Right cardiac atrium (tissue), 5 donors: ENCODE data around the gene NXT1. TPM values are rescaled to one million over a fixed set of nuclear protein-coding genes. Genes with fewer than 3 reads are reported as not detected.

Experiments used
- ATAC-seq, 2 donors: fragments of 200-7000 bp; cut with Tn5 transposase; one replicate each; pipeline versions ENCODE4 v1.8.0 to v1.9.1; 2020; ENCODE audit warnings: moderate library complexity in 2 of 2, mild to moderate bottlenecking in 1 of 2
- DNase-seq, 3 donors: peaks; one replicate each; pipeline ENCODE4 v3.0.0-alpha.2; 2020
- H3K27ac ChIP-seq: one replicate; pipeline ENCODE4 v1.5.1; 2013; ENCODE audit warnings: mild to moderate bottlenecking, low read length, control low read depth, moderate library complexity
- H3K27me3 ChIP-seq: one replicate; pipeline ENCODE4 v1.6.1; 2013; ENCODE audit not compliant: control insufficient read depth, insufficient read depth
- H3K4me1 ChIP-seq: one replicate; pipeline ENCODE4 v1.6.1; 2013; ENCODE audit warnings: low read length; ENCODE audit not compliant: control insufficient read depth, insufficient read depth
- H3K4me3 ChIP-seq: one replicate; pipeline ENCODE4 v1.5.1; 2013; ENCODE audit warnings: low read length, control low read depth
- H3K9me3 ChIP-seq: one replicate; pipeline ENCODE4 v1.6.1; 2013; ENCODE audit warnings: low read length; ENCODE audit not compliant: control insufficient read depth
- WGBS: extraction: QIAGEN DNeasy Blood & Tissue Kit; methylation state at CpG from one replicate; pipeline ENCODE4 v1.1.7; 2013; 5-methylcytosine and 5-hydroxymethylcytosine counted together
- intact Hi-C, 4 donors: fragments of 100-400 bp; cut with DNase I; formaldehyde crosslinking; loops; one replicate each; pipeline versions ENCODE4 v1.11.0 to v1.14.0; 2022 to 2023
- polyA plus RNA-seq: library from polyadenylated mRNA; stranded (reverse); fragments of 200-250 nt; gene quantifications from one replicate; pipeline ENCODE4 v1.2.3, GENCODE V29; 2013
- total RNA-seq, 4 donors: library from RNA; stranded (reverse); fragmentation: NEBNext Ultra II Directional; extraction: Animal tissue kit (Norgen Biotek cat#: 25700); gene quantifications; one replicate each; pipeline ENCODE4 v1.2.1, GENCODE V29; 2021
- donor health status: healthy with polysubstance abuse.
- donor health status: DM: no; HTN: yes; CAD: no.
- donor health status: DM: no; HTN: no; CAD: no.
- donor health status: DM: no; HTN: yes; CAD: no; lungs with severe emphysema.
- donor health status: DM: yes; HTN: yes; CAD: no.

Gene NXT1
- total and polyA plus RNA-seq, 5 donors = 7.4 to 16.9 (median 8.9) TPM

GRCh38 chr20:23327617-23328333 is 22.8 kb upstream of the NXT1 start:
- no peak overlapping the region for H3K27ac ChIP-seq
- intact Hi-C loops = no loop called here
- 93% methylated on average over 15 of the region's 15 CpGs for WGBS

GRCh38 chr20:23331450-23332350 is 18.9 kb upstream of the NXT1 start:
- ATAC-seq (peak in 1 of 2 donors; percentile 84), DNase-seq (no peak)
- intact Hi-C loops = loop anchor here in 3 of 4 donors (10.0 kb wide), 2 partner anchors 87 to 637 kb away; no protein-coding TSS in a partner anchor

More at GRCh38 chr20:23327617-23328333, 22.8 kb upstream of the NXT1 start:
- no peaks in the 10 kb centered on the region for H3K27me3 ChIP-seq
- ATAC-seq (no peak), DNase-seq (no peak)
- no peak overlapping the region for H3K4me3 ChIP-seq
- no peaks in the 10 kb centered on the region for H3K4me1 ChIP-seq
- H3K9me3 ChIP-seq = no peaks in the 10 kb centered on the region

DNA sequence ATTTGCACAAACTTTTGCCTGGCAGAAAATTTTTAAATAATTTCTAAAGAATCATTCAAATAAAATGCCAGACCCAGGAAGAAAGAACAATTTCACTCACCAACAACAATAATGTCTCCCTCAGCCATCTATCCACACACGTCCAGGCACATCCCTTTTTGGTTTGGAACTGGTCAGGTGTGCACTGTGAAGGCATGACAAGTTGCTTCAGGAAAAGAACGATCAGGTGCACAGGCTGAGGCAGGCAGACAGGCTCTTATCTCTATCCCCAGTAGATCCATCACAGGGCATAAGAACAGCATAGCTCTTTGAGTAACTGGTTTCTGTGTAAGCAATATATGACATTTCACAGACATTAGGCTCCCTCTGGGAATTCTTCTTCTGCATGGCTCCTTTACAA is 18.1 kb upstream of the NXT1 start:
- no peak for DNase-seq
- no peak overlapping the region for H3K4me3 ChIP-seq
- WGBS = 63% methylated on average over 2 of the region's 2 CpGs
- no peak for ATAC-seq
- no peaks in the 10 kb centered on the region for H3K27me3 ChIP-seq
- H3K27ac ChIP-seq = no peak overlapping the region
- no peaks in the 10 kb centered on the region for H3K9me3 ChIP-seq
- intact Hi-C loops = loop anchor here in 3 of 4 donors (10.0 kb wide), 2 partner anchors 88 to 638 kb away; no protein-coding TSS in a partner anchor
- H3K4me1 ChIP-seq = no peaks in the 10 kb centered on the region

More at GRCh38 chr20:23331450-23332350, 18.9 kb upstream of the NXT1 start:
- Histone ChIP-seq H3K27ac (no peak overlapping the region), H3K4me1 (no peaks in the 10 kb centered on the region), H3K27me3 (no peaks in the 10 kb centered on the region), H3K9me3 (no peaks in the 10 kb centered on the region), H3K4me3 (no peak overlapping the region)
- 80% methylated on average over 8 of the region's 8 CpGs for WGBS

DNA sequence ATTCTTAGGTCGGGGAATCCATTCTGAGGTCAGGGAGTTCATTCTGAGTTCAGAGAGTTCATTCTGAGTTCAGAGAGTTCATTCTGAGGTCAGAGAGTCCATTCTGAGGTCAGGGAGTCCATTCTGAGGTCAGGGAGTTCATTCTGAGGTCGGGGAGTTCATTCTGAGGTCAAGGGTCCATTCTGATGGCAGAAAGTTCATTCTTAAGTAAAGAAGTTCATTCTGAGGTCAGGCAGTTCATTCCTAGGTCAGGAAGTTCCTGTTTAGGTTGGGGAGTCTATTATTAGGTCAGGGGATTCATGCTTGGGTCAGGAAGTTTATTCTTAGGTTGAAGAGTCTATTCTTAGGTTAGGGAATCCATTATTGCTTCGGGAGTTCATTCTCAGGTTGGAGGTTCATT is 16.5 kb upstream of the NXT1 start:
- WGBS = 64% methylated on average over 3 of the region's 3 CpGs
- ATAC-seq (no peak), DNase-seq (no peak)
- no peak overlapping the region for H3K27ac ChIP-seq
- no peak overlapping the region for H3K4me3 ChIP-seq
- H3K27me3 ChIP-seq = no peaks in the 10 kb centered on the region
- intact Hi-C loops = loop anchor here in 3 of 4 donors (10.0 kb wide), 2 partner anchors 89 to 639 kb away; no protein-coding TSS in a partner anchor
- H3K4me1 ChIP-seq = no peaks in the 10 kb centered on the region
- no peaks in the 10 kb centered on the region for H3K9me3 ChIP-seq

- no peak for ATAC-seq
- intact Hi-C loops = loop anchor here in 3 of 4 donors (10.0 kb wide), 2 partner anchors 91 to 641 kb away; no protein-coding TSS in a partner anchor
- H3K4me3 ChIP-seq = no peak overlapping the region
- H3K4me1 ChIP-seq = no peaks in the 10 kb centered on the region
- no peaks in the 10 kb centered on the region for H3K9me3 ChIP-seq
- H3K27ac ChIP-seq = no peak overlapping the region
- H3K27me3 ChIP-seq = no peaks in the 10 kb centered on the region
- DNase-seq = no peak
- WGBS = 93% methylated on average over 5 of the region's 5 CpGs
Measured at GRCh38 chr20:23335521-23335920, 15.1 kb upstream of the NXT1 start.

- intact Hi-C loops = loop anchor here in 3 of 4 donors (10.0 kb wide), 2 partner anchors 92 to 642 kb away; no protein-coding TSS in a partner anchor
- no peak overlapping the region for H3K27ac ChIP-seq
- no peak for ATAC-seq
- H3K27me3 ChIP-seq = no peaks in the 10 kb centered on the region
- DNase-seq = no peak
- H3K4me1 ChIP-seq = no peaks in the 10 kb centered on the region
- WGBS = 95% methylated on average over 5 of the region's 5 CpGs
- no peak overlapping the region for H3K4me3 ChIP-seq
- no peaks in the 10 kb centered on the region for H3K9me3 ChIP-seq
Measured at GRCh38 chr20:23336476-23336875, 14.1 kb upstream of the NXT1 start.

DNA sequence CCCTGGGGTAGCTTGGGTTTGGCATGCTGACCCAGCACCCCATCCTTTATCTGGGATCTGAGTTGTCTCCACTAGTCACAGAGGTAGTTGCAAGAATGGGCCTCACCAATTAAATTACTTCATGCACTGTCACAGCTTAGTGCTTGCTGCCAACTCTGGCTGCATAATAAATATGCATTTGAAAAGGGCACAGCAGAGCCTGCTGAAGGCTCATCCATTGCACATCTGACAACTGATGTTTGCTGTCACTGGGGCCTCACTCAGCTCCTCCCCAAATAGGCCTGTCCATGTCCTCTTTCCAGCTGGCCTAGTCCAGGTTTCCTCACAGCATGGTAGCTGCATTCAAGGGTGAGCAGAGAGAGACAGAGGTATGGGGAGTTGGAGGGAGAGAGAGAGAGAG is 13.3 kb upstream of the NXT1 start:
- intact Hi-C loops = loop anchor here in 3 of 4 donors (10.0 kb wide), 2 partner anchors 93 to 643 kb away; no protein-coding TSS in a partner anchor
- no peak overlapping the region for H3K27ac ChIP-seq
- no peak for ATAC-seq
- H3K9me3 ChIP-seq = no peaks in the 10 kb centered on the region
- no peak overlapping the region for H3K4me3 ChIP-seq
- no peaks in the 10 kb centered on the region for H3K4me1 ChIP-seq
- DNase-seq = no peak
- no peaks in the 10 kb centered on the region for H3K27me3 ChIP-seq

- no peak overlapping the region for H3K4me3 ChIP-seq
- H3K27me3 ChIP-seq = no peaks in the 10 kb centered on the region
- DNase-seq = peak in 1 of 3 donors; percentile 62
- ATAC-seq = peak in 1 of 2 donors; percentile 39
- H3K9me3 ChIP-seq = no peaks in the 10 kb centered on the region
- H3K4me1 ChIP-seq = no peaks in the 10 kb centered on the region
- intact Hi-C loops = loop anchor here (2.0 to 10.0 kb wide), 7 partner anchors 95 to 649 kb away; partner anchors contain the start of gene SSTR4 (in 1 of the 4)
- no peak overlapping the region for H3K27ac ChIP-seq
- WGBS = 75% methylated on average over 13 of the region's 13 CpGs
Measured at GRCh38 chr20:23339986-23340385, 10.6 kb upstream of the NXT1 start.

- H3K27ac ChIP-seq = no peak overlapping the region
- no peaks in the 10 kb centered on the region for H3K9me3 ChIP-seq
- no peaks in the 10 kb centered on the region for H3K4me1 ChIP-seq
- ATAC-seq = peak; percentile 80 to 90
- WGBS = 26% methylated on average over 9 of the region's 9 CpGs
- no peaks in the 10 kb centered on the region for H3K27me3 ChIP-seq
- DNase-seq = peak; percentile 64 to 88 (median 78)
- intact Hi-C loops = loop anchor here in 3 of 4 donors (2.0 to 10.0 kb wide), 5 partner anchors 96 to 643 kb away; partner anchors contain the start of gene SSTR4 (in 1 of the 3)
- no peak overlapping the region for H3K4me3 ChIP-seq
Measured at GRCh38 chr20:23340524-23340923, 10.1 kb upstream of the NXT1 start.

DNA sequence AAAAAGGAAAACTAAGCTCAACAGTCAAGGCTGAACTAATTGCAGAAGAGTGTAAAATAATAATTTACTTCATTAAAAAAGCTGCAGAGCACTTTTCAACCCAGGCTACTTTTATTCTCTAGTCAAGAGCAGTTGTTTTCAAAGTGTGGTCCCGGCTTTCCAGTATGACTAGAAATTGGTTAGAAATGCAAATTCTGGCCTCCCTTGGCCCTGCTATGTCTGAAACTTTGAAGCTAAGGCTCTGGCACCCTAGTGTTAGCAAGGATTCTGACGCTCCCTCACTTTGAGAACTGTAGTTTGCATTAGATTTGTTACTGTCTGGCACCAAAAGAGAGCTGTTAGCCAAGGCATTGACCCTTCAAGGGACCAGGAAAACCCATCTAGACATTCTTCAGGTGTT is 9.5 kb upstream of the NXT1 start:
- H3K27me3 ChIP-seq = no peaks in the 10 kb centered on the region
- H3K4me1 ChIP-seq = no peaks in the 10 kb centered on the region
- H3K4me3 ChIP-seq = no peak overlapping the region
- ATAC-seq (no peak), DNase-seq (no peak)
- intact Hi-C loops = loop anchor here in 3 of 4 donors (2.0 to 10.0 kb wide), 5 partner anchors 96 to 644 kb away; partner anchors contain the start of gene SSTR4 (in 1 of the 3)
- WGBS = 71% methylated on average over 2 of the region's 2 CpGs
- H3K27ac ChIP-seq = no peak overlapping the region
- H3K9me3 ChIP-seq = no peaks in the 10 kb centered on the region
